GM18505 (cell line): Measurements from ENCODE around the gene PSTPIP2.
"Not testable (repeated sequence)": the region's sequence is repeated elsewhere in the genome, so short reads cannot be mapped to it uniquely, and the experiment has no call there.

ENCODE experiments used
- ATAC-seq: cut with Tn5 transposase; IDR thresholded peaks from one replicate; pipeline ENCODE4 v1.9.1; 2021; ENCODE audit not compliant: unreplicated experiment
- POLR2A ChIP-seq: IDR thresholded peaks from 4 replicates; pipeline ENCODE4 v1.6.1; 2011; ENCODE audit warnings: borderline replicate concordance; ENCODE audit not compliant: insufficient read depth, insufficient read length; ENCODE audit errors: extremely low read depth

The PSTPIP2 gene

GRCh38 chr18:46055838-46056230 lies 16.2 kb downstream of the PSTPIP2 start:
- no peak for TF ChIP-seq POLR2A
- no peak for ATAC-seq

GRCh38 chr18:46054956-46055837 lies 16.9 kb downstream of the PSTPIP2 start:
- no peak for TF ChIP-seq POLR2A
- ATAC-seq, result no peak

GRCh38 chr18:46053368-46054095 lies 18.5 kb downstream of the PSTPIP2 start:
- TF ChIP-seq POLR2A, result no peak
- ATAC-seq, result no peak

- no peak for TF ChIP-seq POLR2A
- ATAC-seq, result no peak
These were observed 20.2 kb downstream of the PSTPIP2 start for GRCh38 chr18:46051731-46052461.

GRCh38 chr18:46050268-46050667 lies 21.8 kb downstream of the PSTPIP2 start:
- no peak for ATAC-seq
- no peak for TF ChIP-seq POLR2A

- no peak for ATAC-seq
- TF ChIP-seq POLR2A, result no peak
These were observed 23.4 kb downstream of the PSTPIP2 start for GRCh38 chr18:46048641-46049040.

- not testable (repeated sequence) for ATAC-seq
These were observed 24.7 kb downstream of the PSTPIP2 start for GRCh38 chr18:46047369-46047768.

- ATAC-seq, result no peak
- TF ChIP-seq POLR2A, result no peak
These were observed 25.4 kb downstream of the PSTPIP2 start for GRCh38 chr18:46046688-46047087.

GRCh38 chr18:46046126-46046525 lies 25.9 kb downstream of the PSTPIP2 start:
- ATAC-seq, result no peak
- no peak for TF ChIP-seq POLR2A

GRCh38 chr18:46042571-46043123 lies 29.4 kb downstream of the PSTPIP2 start:
- no peak for ATAC-seq

GRCh38 chr18:46040747-46041104 lies 31.3 kb downstream of the PSTPIP2 start:
- TF ChIP-seq POLR2A, result no peak
- no peak for ATAC-seq

More at GRCh38 chr18:46042571-46043123, 29.4 kb downstream of the PSTPIP2 start:
- TF ChIP-seq POLR2A, result no peak

GRCh38 chr18:46040033-46040746 lies 31.9 kb downstream of the PSTPIP2 start:
- ATAC-seq, result no peak
- no peak for TF ChIP-seq POLR2A
